ENCODE data around the gene C10orf95.

The C10orf95 gene

DNA sequence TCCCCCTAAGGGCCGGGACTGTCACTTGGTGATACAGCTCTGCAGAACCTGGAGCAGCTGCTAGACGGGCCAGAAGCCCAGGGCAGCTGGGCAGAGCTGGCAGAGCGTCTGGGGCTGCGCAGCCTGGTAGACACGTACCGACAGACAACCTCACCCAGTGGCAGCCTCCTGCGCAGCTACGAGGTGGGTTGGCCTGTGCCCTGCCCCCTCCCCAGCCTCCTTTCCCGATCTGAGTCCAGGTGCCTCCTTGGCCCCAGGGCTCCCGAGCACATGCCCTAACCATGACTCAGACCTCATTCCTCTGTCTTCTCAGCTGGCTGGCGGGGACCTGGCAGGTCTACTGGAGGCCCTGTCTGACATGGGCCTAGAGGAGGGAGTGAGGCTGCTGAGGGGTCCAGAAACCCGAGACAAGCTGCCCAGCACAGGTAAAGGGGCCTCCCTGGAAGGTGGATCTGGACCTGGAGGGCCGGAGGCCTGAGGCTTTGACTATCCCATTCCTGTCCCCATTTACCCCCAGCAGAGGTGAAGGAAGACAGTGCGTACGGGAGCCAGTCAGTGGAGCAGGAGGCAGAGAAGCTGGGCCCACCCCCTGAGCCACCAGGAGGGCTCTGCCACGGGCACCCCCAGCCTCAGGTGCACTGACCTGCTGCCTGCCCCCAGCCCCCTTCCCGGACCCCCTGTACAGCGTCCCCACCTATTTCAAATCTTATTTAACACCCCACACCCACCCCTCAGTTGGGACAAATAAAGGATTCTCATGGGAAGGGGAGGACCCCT, 49.4 kb downstream of the C10orf95 start:
- DNase-seq (ENCODE audit: low spot score) = no peak

DNA sequence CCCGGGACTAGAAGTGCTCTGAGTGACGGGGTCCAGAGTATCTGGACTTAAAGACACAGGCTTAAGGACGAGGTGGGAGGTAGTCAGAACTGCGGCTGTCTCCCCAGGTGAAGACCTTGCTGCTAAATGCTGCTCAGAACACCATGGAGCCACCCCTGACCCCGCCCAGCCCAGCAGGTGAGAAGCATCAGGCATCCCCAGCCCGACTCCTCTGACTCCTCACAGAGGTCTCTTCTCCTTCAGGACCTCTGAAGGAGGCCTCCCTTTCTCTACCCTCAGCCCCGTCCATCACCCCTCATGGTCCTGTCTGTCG, 50.0 kb downstream of the C10orf95 start:
- DNase-seq (ENCODE audit: low spot score) = no peak

DNA sequence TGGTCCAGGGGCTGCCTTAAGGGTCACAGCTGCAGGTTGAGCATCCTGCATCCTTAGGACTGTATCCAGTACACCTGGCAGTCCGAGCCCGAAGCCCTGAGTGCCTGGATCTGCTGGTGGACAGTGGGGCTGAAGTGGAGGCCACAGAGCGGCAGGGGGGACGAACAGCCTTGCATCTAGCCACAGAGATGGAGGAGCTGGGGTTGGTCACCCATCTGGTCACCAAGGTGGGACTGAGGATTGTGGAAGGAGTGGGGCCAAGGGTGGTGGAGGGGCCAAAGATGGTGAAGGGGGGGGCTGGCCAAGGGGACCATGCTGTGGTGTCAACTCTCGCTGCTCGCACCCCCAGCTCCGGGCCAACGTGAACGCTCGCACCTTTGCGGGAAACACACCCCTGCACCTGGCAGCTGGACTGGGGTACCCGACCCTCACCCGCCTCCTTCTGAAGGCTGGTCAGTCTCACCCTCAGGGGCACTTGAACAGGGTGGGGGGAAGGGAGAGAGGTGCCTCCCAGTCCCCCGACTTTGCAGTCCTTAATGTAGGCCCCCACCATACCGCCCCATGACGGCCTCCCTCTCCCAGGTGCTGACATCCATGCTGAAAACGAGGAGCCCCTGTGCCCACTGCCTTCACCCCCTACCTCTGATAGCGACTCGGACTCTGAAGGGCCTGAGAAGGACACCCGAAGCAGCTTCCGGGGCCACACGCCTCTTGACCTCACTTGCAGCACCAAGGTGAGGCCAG, 50.6 kb downstream of the C10orf95 start:
- DNase-seq (ENCODE audit: low spot score) = no peak

DNA sequence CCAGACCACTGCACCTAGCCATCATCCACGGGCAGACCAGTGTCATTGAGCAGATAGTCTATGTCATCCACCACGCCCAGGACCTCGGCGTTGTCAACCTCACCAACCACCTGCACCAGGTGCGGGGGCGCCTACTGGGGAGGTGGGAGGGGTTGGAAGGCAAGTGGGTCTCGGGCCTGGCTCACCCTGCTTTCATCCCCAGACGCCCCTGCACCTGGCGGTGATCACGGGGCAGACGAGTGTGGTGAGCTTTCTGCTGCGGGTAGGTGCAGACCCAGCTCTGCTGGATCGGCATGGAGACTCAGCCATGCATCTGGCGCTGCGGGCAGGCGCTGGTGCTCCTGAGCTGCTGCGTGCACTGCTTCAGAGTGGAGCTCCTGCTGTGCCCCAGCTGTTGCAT, 51.3 kb downstream of the C10orf95 start:
- no peak for DNase-seq (ENCODE audit: low spot score)

Small RNA genes lying within 50 kb of the gene (small RNA-seq; reads per million reads assigned to genes)
- gene MIR146B = 21.0 to 159 reads per million in 2 experiments
